Activated CD4-positive, CD25-positive, alpha-beta regulatory T cell treated with anti-CD3 and anti-CD28 coated beads, Interleukin-2, amount 50 U/mL, for 24 hours (primary cell): ENCODE measurements around the gene MKI67.
"Not testable (repeated sequence)": the region's sequence is repeated elsewhere in the genome, so short reads cannot be mapped to it uniquely, and the experiment has no call there.

Experiments
- ATAC-seq, 2 donors: fragments of 150-1000 bp; cut with Tn5 transposase; one replicate each; pipeline ENCODE4 v1.10.0; 2021; ENCODE audit warnings: mild to moderate bottlenecking in 1 of 2, moderate library complexity in 1 of 2

Gene MKI67

GRCh38 chr10:128105383-128105782 is 20.8 kb downstream of the MKI67 start:
- ATAC-seq = no peak

GRCh38 chr10:128103229-128103714 is 23.0 kb downstream of the MKI67 start:
- peak; percentile 67 to 73 for ATAC-seq

GRCh38 chr10:128102480-128103228 is 23.6 kb downstream of the MKI67 start:
- ATAC-seq = no peak

GRCh38 chr10:128101901-128102300 is 24.3 kb downstream of the MKI67 start:
- no peak for ATAC-seq

- ATAC-seq = no peak
Observed at GRCh38 chr10:128099901-128100300, 26.3 kb downstream of the MKI67 start.

- ATAC-seq = no peak
Observed at GRCh38 chr10:128098631-128099030, 27.6 kb downstream of the MKI67 start.

- ATAC-seq = no peak
Observed at GRCh38 chr10:128097783-128098182, 28.4 kb downstream of the MKI67 start.

- ATAC-seq = no peak
Observed at GRCh38 chr10:128096486-128097199, 29.6 kb downstream of the MKI67 start.

GRCh38 chr10:128095753-128096469 is 30.3 kb downstream of the MKI67 start:
- ATAC-seq = no peak

- ATAC-seq = peak; percentile 75 to 91
Observed at GRCh38 chr10:128095027-128095752, 31.0 kb downstream of the MKI67 start.

GRCh38 chr10:128094596-128094995 is 31.6 kb downstream of the MKI67 start:
- ATAC-seq = not testable (repeated sequence)

- no peak for ATAC-seq
Observed at GRCh38 chr10:128092454-128092853, 33.8 kb downstream of the MKI67 start.

- ATAC-seq = no peak
Observed at GRCh38 chr10:128091636-128092210, 34.5 kb downstream of the MKI67 start.

- no peak for ATAC-seq
Observed at GRCh38 chr10:128087884-128088709, 38.1 kb downstream of the MKI67 start.

- ATAC-seq = no peak
Observed at GRCh38 chr10:128087146-128087883, 38.9 kb downstream of the MKI67 start.

- no peak for ATAC-seq
Observed at GRCh38 chr10:128086003-128086863, 40.0 kb downstream of the MKI67 start.

- no peak for ATAC-seq
Observed at GRCh38 chr10:128084991-128085390, 41.2 kb downstream of the MKI67 start.

GRCh38 chr10:128084364-128084763 is 41.9 kb downstream of the MKI67 start:
- ATAC-seq = no peak

GRCh38 chr10:128083191-128083895 is 42.9 kb downstream of the MKI67 start:
- ATAC-seq = no peak
